ENCODE results near the gene CTSZ.

The CTSZ gene

DNA sequence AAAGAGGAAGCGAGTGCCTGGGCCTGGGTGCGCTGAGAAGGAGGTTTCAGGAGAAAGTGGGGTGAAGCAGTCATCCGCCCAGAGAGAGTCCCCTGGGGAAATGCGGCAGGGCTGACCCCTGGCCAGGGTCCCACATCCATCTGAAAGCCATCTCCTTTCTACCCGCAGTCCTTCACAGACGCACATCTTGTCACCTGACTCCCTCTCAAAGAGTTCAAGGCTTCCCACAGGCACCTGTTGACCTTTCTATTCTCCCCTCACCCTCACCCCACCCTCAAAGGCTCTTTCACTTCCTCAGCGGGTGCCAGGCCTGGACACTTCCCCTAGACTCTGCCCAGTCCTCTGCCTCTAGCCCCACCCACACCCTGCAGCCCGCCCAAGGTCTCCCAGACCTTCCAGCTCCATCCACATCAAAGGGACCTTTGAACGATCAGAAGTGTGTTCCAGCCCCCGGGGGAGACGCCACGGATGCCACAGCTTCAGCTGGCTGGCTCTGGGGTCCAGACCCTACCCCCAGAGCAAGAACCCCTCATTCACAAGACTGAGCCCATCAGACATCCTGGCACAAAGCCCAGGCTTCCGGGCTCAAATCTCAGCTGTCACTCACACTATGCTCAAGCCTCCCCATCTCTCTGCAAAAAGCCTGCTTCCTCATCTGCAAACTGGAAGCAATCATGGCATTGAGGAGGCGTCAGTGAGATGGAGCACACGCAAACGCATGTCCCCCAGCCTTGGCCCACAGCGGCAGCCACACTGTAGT lies 2.1 kb downstream of the CTSZ start:
- no peak overlapping the region for H3K27ac ChIP-seq
- TF ChIP-seq ZFX (IDR thresholded peaks at IDR 0.05), result no peak
- TF ChIP-seq, protein P1, sequence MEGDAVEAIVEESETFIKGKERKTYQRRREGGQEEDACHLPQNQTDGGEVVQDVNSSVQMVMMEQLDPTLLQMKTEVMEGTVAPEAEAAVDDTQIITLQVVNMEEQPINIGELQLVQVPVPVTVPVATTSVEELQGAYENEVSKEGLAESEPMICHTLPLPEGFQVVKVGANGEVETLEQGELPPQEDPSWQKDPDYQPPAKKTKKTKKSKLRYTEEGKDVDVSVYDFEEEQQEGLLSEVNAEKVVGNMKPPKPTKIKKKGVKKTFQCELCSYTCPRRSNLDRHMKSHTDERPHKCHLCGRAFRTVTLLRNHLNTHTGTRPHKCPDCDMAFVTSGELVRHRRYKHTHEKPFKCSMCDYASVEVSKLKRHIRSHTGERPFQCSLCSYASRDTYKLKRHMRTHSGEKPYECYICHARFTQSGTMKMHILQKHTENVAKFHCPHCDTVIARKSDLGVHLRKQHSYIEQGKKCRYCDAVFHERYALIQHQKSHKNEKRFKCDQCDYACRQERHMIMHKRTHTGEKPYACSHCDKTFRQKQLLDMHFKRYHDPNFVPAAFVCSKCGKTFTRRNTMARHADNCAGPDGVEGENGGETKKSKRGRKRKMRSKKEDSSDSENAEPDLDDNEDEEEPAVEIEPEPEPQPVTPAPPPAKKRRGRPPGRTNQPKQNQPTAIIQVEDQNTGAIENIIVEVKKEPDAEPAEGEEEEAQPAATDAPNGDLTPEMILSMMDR (conservative IDR thresholded peaks at IDR 0.05), result no peak

DNA sequence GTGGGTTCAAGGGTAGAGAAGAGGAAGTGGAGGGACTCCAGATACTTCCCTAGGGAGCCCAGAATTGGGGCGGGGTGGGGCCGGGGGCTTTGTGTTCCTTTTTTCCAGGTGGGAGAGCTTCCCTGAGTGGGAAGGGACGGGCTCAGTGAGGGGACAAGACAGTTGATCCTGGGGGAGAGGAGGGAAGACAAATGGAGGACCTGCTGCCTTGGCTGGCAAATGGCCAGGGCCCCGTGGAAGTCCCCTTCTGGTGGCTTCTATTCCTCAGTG lies 2.6 kb downstream of the CTSZ start:
- H3K27ac ChIP-seq, result no peak overlapping the region

DNA sequence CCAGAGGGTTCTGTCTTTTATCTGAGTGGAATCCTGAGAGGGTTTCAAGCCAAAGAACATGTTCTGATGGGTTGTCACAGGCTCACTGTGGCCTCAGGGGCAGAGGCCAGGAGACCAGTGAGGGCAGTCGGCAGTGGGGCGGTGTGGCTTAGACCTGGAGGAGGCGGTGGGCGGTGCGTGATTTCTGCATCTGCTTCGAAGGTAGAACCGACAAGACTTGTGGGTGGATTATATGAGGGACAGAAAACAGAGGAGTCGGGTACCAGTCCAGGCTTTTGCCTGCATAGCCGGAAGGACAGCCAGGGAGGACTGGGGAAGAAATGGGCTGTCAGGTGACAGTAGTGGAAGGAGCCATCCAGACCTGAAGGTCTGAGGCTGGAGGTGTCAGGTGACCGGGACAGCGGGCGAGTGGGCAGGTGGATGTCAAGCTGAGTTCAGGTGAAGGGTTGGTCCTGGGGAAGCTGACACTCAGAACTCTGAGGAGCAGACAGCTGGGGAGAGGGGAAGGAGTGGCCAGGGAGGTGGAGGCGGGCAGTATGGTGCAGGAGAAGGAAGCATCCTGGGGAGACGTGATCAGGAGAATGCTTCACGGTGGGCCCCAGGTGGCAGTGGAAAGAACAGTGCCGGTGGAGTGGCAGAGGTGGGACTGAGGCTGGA lies 3.1 kb downstream of the CTSZ start:
- no peak for TF ChIP-seq ZFX (IDR thresholded peaks at IDR 0.05)
- TF ChIP-seq, protein P1 (conservative IDR thresholded peaks at IDR 0.05), result no peak
- no peak overlapping the region for H3K27ac ChIP-seq

More for the DNA sequence above, 2.6 kb downstream of the CTSZ start:
- no peak for TF ChIP-seq ZFX (IDR thresholded peaks at IDR 0.05)
- TF ChIP-seq, protein P1 (conservative IDR thresholded peaks at IDR 0.05), result no peak

DNA sequence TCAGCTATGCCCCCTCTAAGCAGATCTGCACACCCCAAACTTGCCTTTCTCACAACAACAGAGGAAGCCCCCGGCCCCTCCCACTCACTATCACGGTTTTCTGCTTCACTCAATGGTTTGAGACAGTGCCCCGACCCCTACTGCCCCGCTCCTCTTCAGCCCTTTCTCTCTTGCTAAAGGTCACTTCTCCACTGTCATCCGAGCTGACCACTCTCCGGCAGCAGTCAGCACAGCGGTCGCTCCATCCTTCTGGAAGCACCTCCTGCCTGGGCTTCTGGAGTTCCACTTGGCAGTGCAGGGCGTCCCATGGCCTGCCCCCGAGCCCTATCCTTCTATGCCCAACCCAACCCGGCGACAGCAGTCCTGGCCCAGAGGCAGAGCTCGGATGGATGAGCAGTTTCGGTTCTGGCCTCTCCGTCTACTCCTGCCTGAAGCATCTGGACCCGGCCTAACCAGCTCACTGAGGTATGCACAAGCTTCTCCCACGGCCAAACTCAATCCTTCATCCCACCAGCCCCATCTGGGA lies 4.1 kb downstream of the CTSZ start:
- no peak overlapping the region for H3K27ac ChIP-seq
- no peak for TF ChIP-seq ZFX (IDR thresholded peaks at IDR 0.05)
- TF ChIP-seq, protein P1 (conservative IDR thresholded peaks at IDR 0.05), result no peak

DNA sequence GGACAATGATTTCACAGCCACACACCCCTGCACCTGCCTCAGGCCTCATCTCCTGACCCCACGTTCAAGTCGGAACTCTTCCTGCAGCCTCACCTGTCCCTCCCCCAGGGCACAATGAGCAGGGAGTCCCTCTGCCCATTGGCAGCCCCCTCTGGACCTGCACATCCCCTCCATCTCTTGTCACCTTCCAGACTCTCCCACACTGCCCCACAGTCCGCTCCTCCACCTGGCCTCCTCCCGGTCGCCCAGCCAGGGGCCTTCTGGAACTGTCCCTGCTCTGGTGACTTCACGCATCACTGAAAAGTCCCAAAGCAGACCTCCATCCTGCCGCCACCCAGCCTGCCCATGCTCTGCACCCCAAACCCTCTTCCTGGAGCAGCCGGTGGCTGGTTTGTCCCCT lies 4.7 kb downstream of the CTSZ start:
- TF ChIP-seq, protein P1 (conservative IDR thresholded peaks at IDR 0.05), result no peak
- TF ChIP-seq ZFX (IDR thresholded peaks at IDR 0.05), result no peak
- no peak overlapping the region for H3K27ac ChIP-seq

DNA sequence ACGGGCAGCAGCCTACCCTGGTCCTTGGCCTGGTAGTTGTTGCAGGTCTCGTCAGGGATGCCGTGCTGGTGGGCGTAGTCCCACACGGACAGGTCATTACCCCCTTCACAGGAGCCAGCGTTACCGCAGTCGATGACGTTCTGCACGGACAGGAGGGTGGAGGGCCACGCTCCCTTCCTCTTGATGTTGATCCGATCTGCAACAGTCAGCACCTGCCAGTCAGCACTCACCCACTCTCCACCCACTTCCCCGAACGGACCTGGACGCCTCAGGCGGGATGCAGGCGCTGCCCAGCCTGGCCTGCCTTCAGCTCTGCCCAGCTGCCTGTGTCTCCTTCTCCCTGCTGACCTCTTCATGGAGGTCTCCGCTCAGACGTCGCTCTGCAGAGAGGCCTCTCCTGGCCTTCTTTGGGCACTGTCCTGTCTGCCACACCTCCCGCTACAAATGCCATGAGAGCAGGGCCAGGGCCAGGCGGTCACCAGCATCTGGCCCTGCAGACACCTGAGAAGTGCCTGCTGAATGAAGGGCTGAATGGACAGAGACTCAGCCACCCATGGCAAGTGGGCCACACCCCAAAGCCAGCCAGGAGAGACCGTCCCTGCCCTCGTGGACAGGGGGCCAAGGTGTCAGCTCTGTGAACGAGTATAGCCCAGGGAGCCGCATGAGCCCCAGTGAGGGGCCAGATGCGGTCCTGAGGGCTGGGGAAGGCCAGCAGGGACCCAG lies 5.4 kb downstream of the CTSZ start:
- TF ChIP-seq ZFX (IDR thresholded peaks at IDR 0.05), result no peak
- TF ChIP-seq, protein P1 (conservative IDR thresholded peaks at IDR 0.05), result no peak
- no peak overlapping the region for H3K27ac ChIP-seq

DNA sequence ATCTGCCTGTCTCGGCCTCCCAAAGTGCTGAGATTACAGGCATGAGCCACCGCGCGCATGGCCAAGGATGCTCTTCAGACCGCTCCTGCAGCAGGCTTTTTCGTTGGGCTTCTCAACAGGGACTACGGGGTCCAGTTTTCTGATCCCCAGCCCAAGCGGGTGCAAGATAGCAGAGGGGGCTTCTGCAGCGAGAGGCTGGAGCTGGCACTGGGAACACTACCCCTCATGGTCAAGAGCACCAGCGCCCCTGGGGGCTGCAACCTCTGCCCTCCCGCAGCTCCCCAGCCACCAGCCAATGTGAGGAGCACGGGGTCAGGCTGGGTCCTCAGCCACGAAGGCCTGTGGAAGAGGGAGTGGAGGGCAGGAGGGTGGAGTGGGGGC lies 6.0 kb downstream of the CTSZ start:
- no peak overlapping the region for H3K27ac ChIP-seq
- TF ChIP-seq, protein P1 (conservative IDR thresholded peaks at IDR 0.05), result no peak
- TF ChIP-seq ZFX (IDR thresholded peaks at IDR 0.05), result no peak

Measured in C4-2B (cell line).